ENCODE measurements around the gene KAT6B. TPM values are rescaled to one million over a fixed set of nuclear protein-coding genes. Genes with fewer than 3 reads are reported as not detected.

The KAT6B gene
- total RNA-seq, 2 donors from 2014 or later, result 25.3 to 39.1 TPM

GRCh38 chr10:74846958-74847357 lies 20.6 kb downstream of the KAT6B start:
- Histone ChIP-seq H3K4me1 (ENCODE audit: control insufficient read depth, insufficient read depth, low read length) (no peaks in the 10 kb centered on the region), H3K27ac (ENCODE audit: low read depth, low read length) (no peak overlapping the region), H3K9ac (ENCODE audit: extremely low read depth, low read length, poor library complexity, severe bottlenecking) (no peak overlapping the region), H3K27me3 (ENCODE audit: control insufficient read depth, insufficient read depth, low read length, poor library complexity, severe bottlenecking) (no peaks in the 10 kb centered on the region), H3K4me3 (ENCODE audit: low read length) (no peak overlapping the region), H3K36me3 (ENCODE audit: control insufficient read depth, insufficient read depth, low read length) (peaks cover 12% of the 10 kb centered on the region), H3K9me3 (ENCODE audit: control insufficient read depth, low read length) (no peaks in the 10 kb centered on the region)
- no peaks in the 10 kb centered on the region for H3K27me3 Mint-ChIP-seq (ENCODE audit: insufficient read depth)
- no peaks in the 10 kb centered on the region for H3K9me3 Mint-ChIP-seq
- DNase-seq, result no peak
- WGBS, 2 experiments (ENCODE audit: insufficient coverage in 1 of 2, insufficient read length in 1 of 2), result 85% methylated on average over 2 of the region's 2 CpGs; no CpG with 5 or more reads in 1 of the 2 experiments
- no peak for TF ChIP-seq CTCF (conservative IDR thresholded peaks at IDR 0.05)
- H3K36me3 Mint-ChIP-seq (ENCODE audit: low read depth), result peaks cover 35% of the 10 kb centered on the region
- H3K4me1 Mint-ChIP-seq, result no peaks in the 10 kb centered on the region
- no peak overlapping the region for H3K27ac Mint-ChIP-seq
- H3K4me3 Mint-ChIP-seq, result no peak overlapping the region

- Mint-ChIP-seq H3K9me3 (peaks cover 2% of the 10 kb centered on the region), H3K4me3 (no peak overlapping the region), H3K36me3 (ENCODE audit: low read depth) (peaks cover 17% of the 10 kb centered on the region), H3K4me1 (peaks cover 14% of the 10 kb centered on the region), H3K27ac (no peak overlapping the region), H3K27me3 (ENCODE audit: insufficient read depth) (no peaks in the 10 kb centered on the region)
- no peak for TF ChIP-seq CTCF (conservative IDR thresholded peaks at IDR 0.05)
- Histone ChIP-seq H3K27ac (ENCODE audit: low read depth, low read length) (no peak overlapping the region), H3K36me3 (ENCODE audit: control insufficient read depth, insufficient read depth, low read length) (no peaks in the 10 kb centered on the region), H3K9ac (ENCODE audit: extremely low read depth, low read length, poor library complexity, severe bottlenecking) (no peak overlapping the region), H3K27me3 (ENCODE audit: control insufficient read depth, insufficient read depth, low read length, poor library complexity, severe bottlenecking) (no peaks in the 10 kb centered on the region), H3K4me1 (ENCODE audit: control insufficient read depth, insufficient read depth, low read length) (no peaks in the 10 kb centered on the region), H3K4me3 (ENCODE audit: low read length) (no peak overlapping the region), H3K9me3 (ENCODE audit: control insufficient read depth, low read length) (no peaks in the 10 kb centered on the region)
- DNase-seq, result no peak
These were observed 25.4 kb downstream of the KAT6B start for GRCh38 chr10:74851831-74852230.

- TF ChIP-seq CTCF (conservative IDR thresholded peaks at IDR 0.05), result no peak
- DNase-seq, result no peak
- Mint-ChIP-seq H3K9me3 (peaks cover 7% of the 10 kb centered on the region), H3K36me3 (ENCODE audit: low read depth) (peaks cover 21% of the 10 kb centered on the region), H3K27me3 (ENCODE audit: insufficient read depth) (no peaks in the 10 kb centered on the region), H3K27ac (no peak overlapping the region), H3K4me1 (peaks cover 14% of the 10 kb centered on the region), H3K4me3 (no peak overlapping the region)
- Histone ChIP-seq H3K4me1 (ENCODE audit: control insufficient read depth, insufficient read depth, low read length) (no peaks in the 10 kb centered on the region), H3K36me3 (ENCODE audit: control insufficient read depth, insufficient read depth, low read length) (no peaks in the 10 kb centered on the region), H3K27me3 (ENCODE audit: control insufficient read depth, insufficient read depth, low read length, poor library complexity, severe bottlenecking) (no peaks in the 10 kb centered on the region), H3K9ac (ENCODE audit: extremely low read depth, low read length, poor library complexity, severe bottlenecking) (no peak overlapping the region), H3K9me3 (ENCODE audit: control insufficient read depth, low read length) (no peaks in the 10 kb centered on the region), H3K4me3 (ENCODE audit: low read length) (no peak overlapping the region), H3K27ac (ENCODE audit: low read depth, low read length) (no peak overlapping the region)
- 83 to 90% methylated on average over 2 of the region's 2 CpGs for whole genome bisulfite sequencing, 2 experiments (ENCODE audit: insufficient coverage in 1 of 2, insufficient read length in 1 of 2)
These were observed 26.0 kb downstream of the KAT6B start for GRCh38 chr10:74852381-74852780.

Measured in endodermal cell (in vitro differentiated cells).